Body of pancreas (tissue), 4 donors: ENCODE data around the gene RNF34. TPM values are rescaled to one million over a fixed set of nuclear protein-coding genes. Genes with fewer than 3 reads are reported as not detected.
"Not testable (repeated sequence)": the region's sequence is repeated elsewhere in the genome, so short reads cannot be mapped to it uniquely, and the experiment has no call there.

Source experiments
- ATAC-seq: fragments of 150-250 bp; one replicate; pipeline ENCODE4 v1.9.1; 2016
- DNase-seq, 4 donors: peaks; one replicate each; pipeline ENCODE4 v3.0.0-alpha.2; 2019
- H3K27ac ChIP-seq, 4 donors: fragments of 200-600 bp; sonication (generic); 1 replicate in 3 of 4; 2 replicates in 1 of 4; pipeline versions ENCODE4 v1.5.1 to v1.6.1; 2016 to 2019; ENCODE audit warnings: mild to moderate bottlenecking in 1 of 4, mixed read lengths in 1 of 4, moderate library complexity in 1 of 4
- H3K27me3 ChIP-seq, 2 donors: fragments of 200-600 bp; sonication (generic); one replicate each; pipeline ENCODE4 v1.6.0; 2016; ENCODE audit warnings: mild to moderate bottlenecking in 1 of 2
- H3K36me3 ChIP-seq, 2 donors: fragments of 200-600 bp; sonication (generic); replicated peaks in 1 of 2; 2 replicates each; pipeline ENCODE4 v1.5.1; 2016; ENCODE audit warnings: low read depth in 2 of 2; ENCODE audit not compliant: insufficient read depth in 1 of 2
- H3K4me1 ChIP-seq: fragments of 200-600 bp; sonication (generic); one replicate; pipeline ENCODE4 v1.6.0; 2016
- H3K4me3 ChIP-seq, 2 donors: fragments of 200-600 bp; sonication (generic); 1 replicate in 1 of 2; 2 replicates in 1 of 2; pipeline ENCODE4 v1.5.1; 2016 to 2019
- H3K9me3 ChIP-seq, 3 donors: fragments of 200-600 bp; sonication (generic); 1 replicate in 2 of 3; 2 replicates in 1 of 3; pipeline ENCODE4 v1.5.1; 2016
- POLR2A ChIP-seq, 3 donors: fragments of 450-650 bp; IDR thresholded peaks; one replicate each; pipeline ENCODE4 v1.6.1; 2016; ENCODE audit warnings: antibody characterized with exemption in 3 of 3, mild to moderate bottlenecking in 2 of 3
- WGBS, 2 donors: methylation state at CpG; one replicate each; pipeline ENCODE4 v1.1.5; 2017; 5-methylcytosine and 5-hydroxymethylcytosine counted together
- intact Hi-C: fragments of 100-400 bp; cut with DNase I; formaldehyde crosslinking; loops from one replicate; pipeline ENCODE4 v1.15.1; 2023
- total RNA-seq, 2 donors: library from RNA; depleted of rRNA; stranded (reverse); fragments of >200 nt; gene quantifications; one replicate each; pipeline ENCODE4 v1.1.0, GENCODE V29; 2016
- TF ChIP-seq, protein P1 (sequence below), 7 experiments: fragments of 450-650 bp in 4 of 7; fragments of 200-600 bp in 3 of 7; sonication (generic) in 3 of 7; IDR thresholded peaks; one replicate each; pipeline ENCODE4 v1.5.1; 2016 to 2019; ENCODE audit warnings: antibody characterized with exemption in 7 of 7

Gene RNF34
- total RNA-seq, 2 donors from 2014 or later: 25.9 to 35.3 TPM

DNA sequence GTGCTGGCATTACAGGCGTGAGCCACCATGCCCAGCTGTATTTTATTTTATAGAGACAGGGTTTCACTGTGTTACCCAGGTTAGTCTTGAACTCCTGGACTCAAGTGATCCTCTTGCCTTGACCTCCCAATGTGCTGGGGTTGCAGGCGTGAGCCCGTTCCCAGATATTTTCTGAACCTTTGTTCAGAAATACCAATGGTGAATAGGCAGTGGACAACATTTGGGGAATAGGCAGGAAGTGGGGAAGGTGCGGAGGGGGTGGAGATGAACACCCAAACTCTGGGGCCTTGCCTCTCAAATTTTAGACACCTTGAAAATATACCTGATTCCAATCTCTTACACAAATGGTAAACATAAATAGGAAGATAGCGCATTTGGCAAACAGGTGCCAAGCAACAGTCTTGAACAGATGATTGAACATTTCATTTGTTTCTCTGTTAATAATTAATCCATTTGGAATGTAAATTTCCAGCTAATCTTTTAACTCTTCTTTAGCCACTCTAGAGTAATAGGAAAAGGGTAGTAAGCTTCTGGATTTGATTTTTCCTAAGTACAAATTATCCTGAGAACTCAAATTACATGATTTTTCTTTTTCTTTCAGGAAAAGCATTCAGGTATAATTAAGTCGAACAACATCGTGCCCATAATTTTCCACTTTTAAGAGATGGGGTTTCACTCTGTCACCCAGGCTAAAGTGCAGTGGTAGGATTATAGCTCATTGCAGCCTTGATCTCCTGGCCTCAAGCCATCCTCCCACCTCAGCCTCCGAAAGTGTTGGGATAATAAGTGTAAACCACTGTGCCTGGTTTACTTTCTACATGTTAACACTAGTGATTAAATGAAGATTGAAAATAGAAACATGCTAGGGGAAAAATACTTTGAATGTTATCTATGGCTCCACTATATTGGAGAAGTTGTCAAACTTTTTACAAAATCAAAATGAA lies 22.9 kb upstream of the RNF34 start:
- peaks cover 15% of the 10 kb centered on the region for H3K4me1 ChIP-seq
- no peaks in the 10 kb centered on the region for H3K36me3 ChIP-seq
- WGBS, 2 donors: 26 to 31% methylated on average over 8 of the region's 8 CpGs
- H3K27me3 ChIP-seq: no peaks in the 10 kb centered on the region
- H3K27ac ChIP-seq: no peak overlapping the region
- ATAC-seq (peak; percentile 68), DNase-seq (peak in 1 of 4 donors; percentile 12)
- no peaks in the 10 kb centered on the region for H3K9me3 ChIP-seq
- H3K4me3 ChIP-seq: no peak overlapping the region
- intact Hi-C loops: no loop called here
- TF ChIP-seq POLR2A (IDR thresholded peaks at IDR 0.05): no peak
- TF ChIP-seq, protein P1, sequence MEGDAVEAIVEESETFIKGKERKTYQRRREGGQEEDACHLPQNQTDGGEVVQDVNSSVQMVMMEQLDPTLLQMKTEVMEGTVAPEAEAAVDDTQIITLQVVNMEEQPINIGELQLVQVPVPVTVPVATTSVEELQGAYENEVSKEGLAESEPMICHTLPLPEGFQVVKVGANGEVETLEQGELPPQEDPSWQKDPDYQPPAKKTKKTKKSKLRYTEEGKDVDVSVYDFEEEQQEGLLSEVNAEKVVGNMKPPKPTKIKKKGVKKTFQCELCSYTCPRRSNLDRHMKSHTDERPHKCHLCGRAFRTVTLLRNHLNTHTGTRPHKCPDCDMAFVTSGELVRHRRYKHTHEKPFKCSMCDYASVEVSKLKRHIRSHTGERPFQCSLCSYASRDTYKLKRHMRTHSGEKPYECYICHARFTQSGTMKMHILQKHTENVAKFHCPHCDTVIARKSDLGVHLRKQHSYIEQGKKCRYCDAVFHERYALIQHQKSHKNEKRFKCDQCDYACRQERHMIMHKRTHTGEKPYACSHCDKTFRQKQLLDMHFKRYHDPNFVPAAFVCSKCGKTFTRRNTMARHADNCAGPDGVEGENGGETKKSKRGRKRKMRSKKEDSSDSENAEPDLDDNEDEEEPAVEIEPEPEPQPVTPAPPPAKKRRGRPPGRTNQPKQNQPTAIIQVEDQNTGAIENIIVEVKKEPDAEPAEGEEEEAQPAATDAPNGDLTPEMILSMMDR (IDR thresholded peaks at IDR 0.05): no peak

DNA sequence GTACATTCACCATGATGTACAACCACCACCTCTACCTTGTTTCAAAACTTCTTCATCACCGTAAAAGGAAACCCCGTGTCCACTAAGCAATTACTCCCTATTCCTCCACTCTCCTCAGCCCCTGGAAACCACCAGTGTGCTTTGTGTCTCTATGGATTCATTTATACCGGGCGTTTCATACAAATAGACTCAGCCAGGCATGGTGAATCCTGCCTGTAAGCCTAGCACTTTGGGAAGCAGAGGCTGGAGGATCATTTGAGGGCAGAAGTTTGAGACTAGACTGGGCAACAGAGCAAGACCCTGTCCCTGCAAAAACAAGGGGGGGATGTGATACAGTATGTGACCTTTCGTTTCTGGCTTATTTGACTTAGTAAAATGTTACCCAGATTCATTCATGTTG lies 21.2 kb upstream of the RNF34 start:
- H3K27me3 ChIP-seq: no peaks in the 10 kb centered on the region
- H3K9me3 ChIP-seq: no peaks in the 10 kb centered on the region
- peaks cover 15% of the 10 kb centered on the region for H3K4me1 ChIP-seq
- TF ChIP-seq, protein P1 (IDR thresholded peaks at IDR 0.05): no peak
- no peak for TF ChIP-seq POLR2A (IDR thresholded peaks at IDR 0.05)
- H3K27ac ChIP-seq: no peak overlapping the region
- no peaks in the 10 kb centered on the region for H3K36me3 ChIP-seq
- ATAC-seq (no peak), DNase-seq (peak in 1 of 4 donors; percentile 9)
- no peak overlapping the region for H3K4me3 ChIP-seq
- intact Hi-C loops: no loop called here
- WGBS, 2 donors: 77 to 82% methylated on average over 5 of the region's 5 CpGs

DNA sequence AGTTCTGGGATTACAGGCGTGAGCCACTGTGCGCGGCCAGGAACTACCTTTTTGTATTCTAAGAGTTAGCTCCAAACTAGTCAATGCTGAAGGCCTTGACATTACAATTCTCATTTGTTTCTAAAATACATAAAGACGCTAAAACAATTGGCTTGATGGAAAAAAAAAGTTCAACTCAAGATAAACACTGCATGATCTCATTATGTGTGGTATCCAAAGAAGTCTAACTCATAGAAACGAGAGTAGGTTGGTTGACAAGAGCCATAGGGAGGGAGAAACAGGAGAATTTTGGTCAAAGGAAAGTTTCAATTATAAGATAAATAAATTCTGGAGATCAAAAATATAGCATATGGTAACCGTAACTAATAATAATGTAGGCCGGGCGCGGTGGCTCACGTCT lies 20.0 kb upstream of the RNF34 start:
- H3K36me3 ChIP-seq: no peaks in the 10 kb centered on the region
- H3K4me1 ChIP-seq: peaks cover 15% of the 10 kb centered on the region
- no peak overlapping the region for H3K4me3 ChIP-seq
- H3K27me3 ChIP-seq: no peaks in the 10 kb centered on the region
- no peak overlapping the region for H3K27ac ChIP-seq
- WGBS, 2 donors: 85 to 88% methylated on average over 10 of the region's 10 CpGs
- ATAC-seq: no peak
- intact Hi-C loops: no loop called here
- no peaks in the 10 kb centered on the region for H3K9me3 ChIP-seq
- DNase-seq: no peak
- no peak for TF ChIP-seq POLR2A (IDR thresholded peaks at IDR 0.05)
- TF ChIP-seq, protein P1 (IDR thresholded peaks at IDR 0.05): no peak

DNA sequence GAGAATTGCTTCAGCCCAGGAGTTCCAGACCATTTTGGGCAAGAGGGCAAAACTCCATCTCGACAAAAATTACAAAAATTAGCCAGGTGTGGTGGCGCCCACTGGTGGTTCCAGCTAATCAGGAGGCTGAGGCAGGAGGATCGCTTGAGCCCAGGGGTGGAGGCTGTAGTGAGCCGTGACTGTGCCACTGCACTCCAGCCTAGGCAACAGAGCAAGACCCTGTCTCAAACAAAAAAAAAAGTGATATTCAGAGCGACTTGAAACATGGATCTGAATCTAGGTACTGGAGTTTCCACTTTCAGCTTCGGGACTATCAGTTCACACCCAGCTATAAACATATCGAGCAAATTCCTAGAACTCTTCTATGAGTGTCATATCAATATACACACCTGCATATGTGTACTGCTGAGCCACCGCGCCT lies 16.3 kb upstream of the RNF34 start:
- no peaks in the 10 kb centered on the region for H3K27me3 ChIP-seq
- H3K27ac ChIP-seq: no peak overlapping the region
- H3K9me3 ChIP-seq: no peaks in the 10 kb centered on the region
- ATAC-seq (no peak), DNase-seq (no peak)
- no peak overlapping the region for H3K4me3 ChIP-seq
- TF ChIP-seq, protein P1 (IDR thresholded peaks at IDR 0.05): no peak
- TF ChIP-seq POLR2A (IDR thresholded peaks at IDR 0.05): no peak
- H3K4me1 ChIP-seq: no peaks in the 10 kb centered on the region
- intact Hi-C loops: no loop called here
- 81 to 83% methylated on average over 8 to 9 of the region's 9 CpGs for WGBS, 2 donors
- H3K36me3 ChIP-seq: no peaks in the 10 kb centered on the region

DNA sequence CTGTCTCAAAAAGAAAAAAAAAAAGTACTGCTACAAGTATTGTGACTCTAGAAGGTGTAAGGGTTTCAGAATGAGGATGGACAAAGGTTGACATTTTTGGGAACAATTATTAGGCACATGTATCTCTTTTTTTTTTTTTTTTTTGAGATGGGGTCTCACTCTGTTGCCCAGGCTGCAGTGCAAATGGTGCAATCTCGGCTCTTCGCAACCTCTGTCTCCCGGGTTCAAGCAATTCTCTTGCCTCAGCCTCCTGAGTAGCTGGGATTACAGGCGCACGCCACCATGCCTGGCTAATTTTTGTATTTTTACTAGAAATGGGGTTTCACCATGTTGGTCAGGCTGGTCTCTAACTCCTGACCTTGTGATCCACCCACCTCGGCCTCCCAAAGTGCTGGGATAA lies 15.0 kb upstream of the RNF34 start:
- H3K27ac ChIP-seq, intact Hi-C loops, H3K9me3 ChIP-seq, DNase-seq, H3K27me3 ChIP-seq, H3K36me3 ChIP-seq, H3K4me1 ChIP-seq, ATAC-seq, H3K4me3 ChIP-seq: not testable (repeated sequence)
- WGBS, 2 donors: 60 to 63% methylated on average over 6 of the region's 6 CpGs
